GM23248 (cell line): ENCODE measurements around the gene C17orf113.

Experiments
- EZH2 ChIP-seq: fragments of 200-600 bp; sonication (generic); IDR thresholded peaks from 2 replicates; pipeline ENCODE4 v1.6.1; 2018; ENCODE audit warnings: antibody characterized with exemption, mild to moderate bottlenecking; ENCODE audit not compliant: insufficient read depth, poor library complexity, severe bottlenecking
- EZH2phosphoT487 ChIP-seq: fragments of 200-600 bp; sonication (generic); IDR thresholded peaks from 2 replicates; pipeline ENCODE4 v1.6.1; 2018; ENCODE audit warnings: antibody characterized with exemption, moderate library complexity, mild to moderate bottlenecking, low read depth; ENCODE audit not compliant: insufficient read depth

GRCh38 chr17:42078396-42079043 lies 28.1 kb upstream of the C17orf113 start:
- no peak for TF ChIP-seq EZH2phosphoT487
- no peak for TF ChIP-seq EZH2
